RPMI8226 (cell line): ENCODE measurements around the gene MS4A4E.
"Not testable (repeated sequence)": the region's sequence is repeated elsewhere in the genome, so short reads cannot be mapped to it uniquely, and the experiment has no call there.

Source experiments
- DNase-seq: peaks from one replicate; pipeline ENCODE4 v3.0.0-alpha.2; 2015

Gene MS4A4E

GRCh38 chr11:60221181-60221580 is 21.8 kb downstream of the MS4A4E start:
- DNase-seq = no peak

GRCh38 chr11:60214386-60214785 is 28.6 kb downstream of the MS4A4E start:
- DNase-seq = no peak

GRCh38 chr11:60211206-60211605 is 31.7 kb downstream of the MS4A4E start:
- DNase-seq = no peak

GRCh38 chr11:60209977-60210376 is 33.0 kb downstream of the MS4A4E start:
- DNase-seq = no peak

- DNase-seq = no peak
Measured at GRCh38 chr11:60208951-60209350, 34.0 kb downstream of the MS4A4E start.

- DNase-seq = no peak
Measured at GRCh38 chr11:60208146-60208895, 34.6 kb downstream of the MS4A4E start.

- no peak for DNase-seq
Measured at GRCh38 chr11:60206616-60207015, 36.3 kb downstream of the MS4A4E start.

- no peak for DNase-seq
Measured at GRCh38 chr11:60204922-60205321, 38.0 kb downstream of the MS4A4E start.

- not testable (repeated sequence) for DNase-seq
Measured at GRCh38 chr11:60201334-60201733, 41.6 kb downstream of the MS4A4E start.

- DNase-seq = no peak
Measured at GRCh38 chr11:60197442-60197841, 45.5 kb downstream of the MS4A4E start.

GRCh38 chr11:60195923-60196368 is 47.0 kb downstream of the MS4A4E start:
- DNase-seq = no peak

- no peak for DNase-seq
Measured at GRCh38 chr11:60194511-60194910, 48.4 kb downstream of the MS4A4E start.

GRCh38 chr11:60193687-60194433 is 49.1 kb downstream of the MS4A4E start:
- DNase-seq = peak; percentile 32

- DNase-seq = not testable (repeated sequence)
Measured at GRCh38 chr11:60192564-60192963, 50.4 kb downstream of the MS4A4E start.

- DNase-seq = not testable (repeated sequence)
Measured at GRCh38 chr11:60188481-60188880, 54.5 kb downstream of the MS4A4E start.

GRCh38 chr11:60186128-60186527 is 56.8 kb downstream of the MS4A4E start:
- not testable (repeated sequence) for DNase-seq

- not testable (repeated sequence) for DNase-seq
Measured at GRCh38 chr11:60185512-60185827, 57.5 kb downstream of the MS4A4E start.

- no peak for DNase-seq
Measured at GRCh38 chr11:60184824-60185511, 58.0 kb downstream of the MS4A4E start.

- DNase-seq = no peak
Measured at GRCh38 chr11:60183591-60184205, 59.2 kb downstream of the MS4A4E start.

GRCh38 chr11:60182541-60183330 is 60.2 kb downstream of the MS4A4E start, which contains the start of gene MS4A6A:
Gene MS4A6A (minus strand): TSS chr11:60183083. CDS start chr11:60181727, 1,356 bp downstream.
- DNase-seq = no peak

GRCh38 chr11:60175860-60176275 is 67.1 kb downstream of the MS4A4E start:
- no peak for DNase-seq

GRCh38 chr11:60172011-60172410 is 70.9 kb downstream of the MS4A4E start:
- no peak for DNase-seq
